Sigmoid colon (tissue), 4 donors: ENCODE data around the gene CUL9.

Experiments used
- EP300 ChIP-seq, 4 donors: sonication (generic); formaldehyde crosslinking; IDR thresholded peaks; one replicate each; pipeline ENCODE4 v1.6.1; 2017; ENCODE audit warnings: antibody characterized with exemption in 4 of 4
- POLR2A ChIP-seq, 2 donors: fragments of 450-650 bp; IDR thresholded peaks; one replicate each; pipeline ENCODE4 v1.6.1; 2016; ENCODE audit warnings: antibody characterized with exemption in 2 of 2, mild to moderate bottlenecking in 2 of 2, moderate library complexity in 2 of 2
- POLR2AphosphoS5 ChIP-seq, 4 donors: sonication (generic); formaldehyde crosslinking; IDR thresholded peaks; one replicate each; pipeline ENCODE4 v1.6.1; 2017; ENCODE audit warnings: antibody characterized with exemption in 4 of 4
- TF ChIP-seq, protein P1 (sequence below), 4 experiments: fragments of 450-650 bp in 3 of 4; fragments of 200-600 bp in 1 of 4; IDR thresholded peaks; one replicate each; pipeline ENCODE4 v1.5.1; 2016 to 2019; ENCODE audit warnings: antibody characterized with exemption in 4 of 4, mild to moderate bottlenecking in 3 of 4, moderate library complexity in 2 of 4

DNA sequence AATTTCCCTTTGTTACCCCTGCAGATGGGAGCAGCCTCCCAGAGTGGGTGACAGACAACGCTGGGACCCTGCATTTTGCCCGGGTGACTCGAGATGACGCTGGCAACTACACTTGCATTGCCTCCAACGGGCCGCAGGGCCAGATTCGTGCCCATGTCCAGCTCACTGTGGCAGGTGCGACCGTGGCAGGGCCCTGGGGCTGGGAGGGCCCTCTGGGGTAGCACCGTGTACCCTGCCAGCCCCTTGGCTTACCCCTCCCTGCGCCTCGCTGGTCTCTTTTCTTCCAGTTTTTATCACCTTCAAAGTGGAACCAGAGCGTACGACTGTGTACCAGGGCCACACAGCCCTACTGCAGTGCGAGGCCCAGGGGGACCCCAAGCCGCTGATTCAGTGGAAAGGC, 40.4 kb upstream of the CUL9 start:
- TF ChIP-seq, protein P1, sequence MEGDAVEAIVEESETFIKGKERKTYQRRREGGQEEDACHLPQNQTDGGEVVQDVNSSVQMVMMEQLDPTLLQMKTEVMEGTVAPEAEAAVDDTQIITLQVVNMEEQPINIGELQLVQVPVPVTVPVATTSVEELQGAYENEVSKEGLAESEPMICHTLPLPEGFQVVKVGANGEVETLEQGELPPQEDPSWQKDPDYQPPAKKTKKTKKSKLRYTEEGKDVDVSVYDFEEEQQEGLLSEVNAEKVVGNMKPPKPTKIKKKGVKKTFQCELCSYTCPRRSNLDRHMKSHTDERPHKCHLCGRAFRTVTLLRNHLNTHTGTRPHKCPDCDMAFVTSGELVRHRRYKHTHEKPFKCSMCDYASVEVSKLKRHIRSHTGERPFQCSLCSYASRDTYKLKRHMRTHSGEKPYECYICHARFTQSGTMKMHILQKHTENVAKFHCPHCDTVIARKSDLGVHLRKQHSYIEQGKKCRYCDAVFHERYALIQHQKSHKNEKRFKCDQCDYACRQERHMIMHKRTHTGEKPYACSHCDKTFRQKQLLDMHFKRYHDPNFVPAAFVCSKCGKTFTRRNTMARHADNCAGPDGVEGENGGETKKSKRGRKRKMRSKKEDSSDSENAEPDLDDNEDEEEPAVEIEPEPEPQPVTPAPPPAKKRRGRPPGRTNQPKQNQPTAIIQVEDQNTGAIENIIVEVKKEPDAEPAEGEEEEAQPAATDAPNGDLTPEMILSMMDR (IDR thresholded peaks at IDR 0.05): no peak
- TF ChIP-seq EP300 (IDR thresholded peaks at IDR 0.05): no peak
- TF ChIP-seq POLR2AphosphoS5 (IDR thresholded peaks at IDR 0.05): no peak
- TF ChIP-seq POLR2A (IDR thresholded peaks at IDR 0.05): no peak
